NT2/D1 (cell line): Measurements from ENCODE around the gene GPN1.
"Not testable (repeated sequence)": the region's sequence is repeated elsewhere in the genome, so short reads cannot be mapped to it uniquely, and the experiment has no call there.

Experiments used
- DNase-seq: peaks from one replicate; pipeline ENCODE4 v3.0.0-alpha.2; 2011; ENCODE audit warnings: low read depth, low spot score
- H3K27me3 ChIP-seq: 2 replicates; pipeline ENCODE4 v1.6.0; 2011; ENCODE audit warnings: mild to moderate bottlenecking; ENCODE audit not compliant: insufficient read length, insufficient read depth
- H3K36me3 ChIP-seq: 2 replicates; pipeline ENCODE4 v1.6.1; 2011; ENCODE audit warnings: mild to moderate bottlenecking, low read length, mixed read lengths; ENCODE audit not compliant: insufficient read depth, insufficient read length
- H3K4me1 ChIP-seq: 2 replicates; pipeline ENCODE4 v1.5.1; 2011; ENCODE audit not compliant: insufficient read depth, insufficient read length
- H3K4me3 ChIP-seq: 2 replicates; pipeline ENCODE4 v1.5.1; 2011; ENCODE audit warnings: low read depth; ENCODE audit not compliant: insufficient read length
- H3K9ac ChIP-seq: 2 replicates; pipeline ENCODE4 v1.6.0; 2011; ENCODE audit warnings: low read depth; ENCODE audit not compliant: insufficient read length
- H3K9me3 ChIP-seq: 2 replicates; pipeline ENCODE4 v1.5.1; 2011; ENCODE audit warnings: mild to moderate bottlenecking, low read length; ENCODE audit not compliant: insufficient read depth
- SUZ12 ChIP-seq: IDR thresholded peaks from 2 replicates; pipeline ENCODE4 v1.6.1; 2011; ENCODE audit not compliant: insufficient read length, insufficient read depth; ENCODE audit errors: extremely low read depth
- YY1 ChIP-seq: IDR thresholded peaks from 2 replicates; pipeline ENCODE4 v1.6.1; 2011; ENCODE audit not compliant: insufficient read length, insufficient read depth
- ZNF274 ChIP-seq: IDR thresholded peaks from 2 replicates; pipeline ENCODE4 v1.6.1; 2011; ENCODE audit warnings: mild to moderate bottlenecking, low read depth, low read length

The GPN1 gene

GRCh38 chr2:27681841-27682240, 53.0 kb downstream of the GPN1 start:
- Histone ChIP-seq H3K36me3 (peaks cover 53% of the 10 kb centered on the region), H3K27me3 (no peaks in the 10 kb centered on the region), H3K9me3 (no peaks in the 10 kb centered on the region), H3K4me3 (no peak overlapping the region), H3K4me1 (no peaks in the 10 kb centered on the region), H3K9ac (no peak overlapping the region)
- TF ChIP-seq YY1, result no peak
- no peak for TF ChIP-seq SUZ12
- no peak for TF ChIP-seq ZNF274
- no peak for DNase-seq

GRCh38 chr2:27682334-27682771, 53.5 kb downstream of the GPN1 start:
- not testable (repeated sequence) for H3K4me3 ChIP-seq, H3K9me3 ChIP-seq, H3K27me3 ChIP-seq, H3K9ac ChIP-seq, DNase-seq, H3K4me1 ChIP-seq
- peaks cover 53% of the 10 kb centered on the region for H3K36me3 ChIP-seq

DNA sequence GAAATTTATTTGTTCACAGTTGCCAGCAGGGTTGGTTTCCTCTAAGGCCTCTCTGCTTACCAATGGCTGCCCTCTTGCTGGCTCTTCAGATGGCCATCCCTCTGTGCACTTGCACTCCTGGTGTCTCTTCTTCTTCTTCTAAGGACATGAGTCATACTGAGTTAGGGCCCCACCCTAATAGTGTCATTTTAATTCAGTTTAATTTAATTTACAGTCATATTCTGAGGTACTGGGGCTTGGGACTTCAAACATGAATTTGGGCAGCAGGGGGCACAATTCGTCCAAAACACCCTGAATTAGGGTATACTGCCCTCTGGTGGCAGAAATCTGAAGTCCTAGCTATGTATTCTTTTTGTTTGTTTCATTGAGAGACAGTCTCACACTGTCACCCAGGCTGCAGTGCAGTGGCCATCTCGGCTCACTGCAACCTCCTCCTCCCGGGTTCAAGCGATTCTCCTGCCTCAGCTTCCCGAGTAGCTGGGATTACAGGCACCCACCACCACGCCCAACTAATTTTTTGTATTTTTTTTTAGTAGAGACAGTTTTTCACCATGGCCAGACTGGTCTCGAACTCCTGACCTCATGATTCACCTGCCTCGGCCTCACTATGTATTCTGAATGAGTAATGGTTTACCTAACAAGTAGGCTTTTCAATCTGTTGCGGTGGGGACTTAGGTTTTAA, 54.7 kb downstream of the GPN1 start:
- Histone ChIP-seq H3K9me3 (no peaks in the 10 kb centered on the region), H3K4me1 (no peaks in the 10 kb centered on the region), H3K27me3 (no peaks in the 10 kb centered on the region), H3K9ac (no peak overlapping the region), H3K4me3 (no peak overlapping the region), H3K36me3 (peaks cover 52% of the 10 kb centered on the region)
- no peak for TF ChIP-seq SUZ12
- TF ChIP-seq YY1, result no peak
- no peak for TF ChIP-seq ZNF274
- DNase-seq, result peak; percentile 97

GRCh38 chr2:27685006-27685405, 56.2 kb downstream of the GPN1 start:
- not testable (repeated sequence) for H3K9me3 ChIP-seq, DNase-seq, H3K27me3 ChIP-seq, H3K9ac ChIP-seq, H3K4me3 ChIP-seq, H3K4me1 ChIP-seq
- H3K36me3 ChIP-seq, result peaks cover 53% of the 10 kb centered on the region

- H3K4me1 ChIP-seq, result no peaks in the 10 kb centered on the region
- TF ChIP-seq SUZ12, result no peak
- TF ChIP-seq ZNF274, result no peak
- TF ChIP-seq YY1, result no peak
- DNase-seq, result no peak
- no peaks in the 10 kb centered on the region for H3K27me3 ChIP-seq
- peaks cover 53% of the 10 kb centered on the region for H3K36me3 ChIP-seq
- no peak overlapping the region for H3K9ac ChIP-seq
- no peaks in the 10 kb centered on the region for H3K9me3 ChIP-seq
- no peak overlapping the region for H3K4me3 ChIP-seq
Observed at GRCh38 chr2:27685577-27685976, 56.7 kb downstream of the GPN1 start.

DNA sequence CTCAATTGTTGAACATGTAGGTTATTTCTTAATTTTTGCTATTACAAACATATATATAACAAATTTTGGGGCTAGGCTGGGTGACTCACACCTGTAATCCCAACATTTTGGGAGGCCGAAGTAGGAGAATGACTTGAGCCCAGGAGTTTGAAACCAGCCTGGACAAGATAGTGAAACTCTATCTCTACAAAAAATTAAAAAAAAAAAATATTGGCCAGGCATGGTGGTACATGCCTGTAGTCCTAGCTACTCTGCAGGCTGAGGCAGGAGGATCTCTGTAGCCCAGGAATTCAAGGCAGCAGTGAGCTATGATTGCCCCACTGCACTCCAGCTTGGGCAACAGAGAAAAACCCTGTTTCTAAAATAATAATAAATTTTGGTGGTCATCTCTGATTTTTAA, 58.4 kb downstream of the GPN1 start:
- no peak for DNase-seq
- peaks cover 53% of the 10 kb centered on the region for H3K36me3 ChIP-seq
- no peaks in the 10 kb centered on the region for H3K27me3 ChIP-seq
- H3K9me3 ChIP-seq, result no peaks in the 10 kb centered on the region
- H3K9ac ChIP-seq, result no peak overlapping the region
- H3K4me1 ChIP-seq, result no peaks in the 10 kb centered on the region
- TF ChIP-seq SUZ12, result no peak
- no peak for TF ChIP-seq ZNF274
- no peak for TF ChIP-seq YY1
- H3K4me3 ChIP-seq, result no peak overlapping the region

- H3K9ac ChIP-seq, result no peak overlapping the region
- H3K27me3 ChIP-seq, result no peaks in the 10 kb centered on the region
- no peak overlapping the region for H3K4me3 ChIP-seq
- no peak for DNase-seq
- TF ChIP-seq YY1 (no peak), ZNF274 (no peak), SUZ12 (no peak)
- H3K9me3 ChIP-seq, result no peaks in the 10 kb centered on the region
- H3K4me1 ChIP-seq, result no peaks in the 10 kb centered on the region
- peaks cover 46% of the 10 kb centered on the region for H3K36me3 ChIP-seq
Observed at GRCh38 chr2:27689424-27689823, 60.6 kb downstream of the GPN1 start.

- no peak overlapping the region for H3K4me3 ChIP-seq
- H3K9ac ChIP-seq, result no peak overlapping the region
- H3K27me3 ChIP-seq, result no peaks in the 10 kb centered on the region
- peaks cover 45% of the 10 kb centered on the region for H3K36me3 ChIP-seq
- TF ChIP-seq YY1 (no peak), ZNF274 (no peak), SUZ12 (no peak)
- H3K9me3 ChIP-seq, result no peaks in the 10 kb centered on the region
- DNase-seq, result no peak
- no peaks in the 10 kb centered on the region for H3K4me1 ChIP-seq
Observed at GRCh38 chr2:27690052-27690451, 61.2 kb downstream of the GPN1 start.
